SW 1271 (cell line): ENCODE data around the gene CCR4.
"Not testable (repeated sequence)": the region's sequence is repeated elsewhere in the genome, so short reads cannot be mapped to it uniquely, and the experiment has no call there.

ENCODE experiments used
- DNase-seq, 2 experiments: peaks; one replicate each; lab custom pipeline; 2025; lab: John Stamatoyannopoulos, UW

Gene CCR4

DNA sequence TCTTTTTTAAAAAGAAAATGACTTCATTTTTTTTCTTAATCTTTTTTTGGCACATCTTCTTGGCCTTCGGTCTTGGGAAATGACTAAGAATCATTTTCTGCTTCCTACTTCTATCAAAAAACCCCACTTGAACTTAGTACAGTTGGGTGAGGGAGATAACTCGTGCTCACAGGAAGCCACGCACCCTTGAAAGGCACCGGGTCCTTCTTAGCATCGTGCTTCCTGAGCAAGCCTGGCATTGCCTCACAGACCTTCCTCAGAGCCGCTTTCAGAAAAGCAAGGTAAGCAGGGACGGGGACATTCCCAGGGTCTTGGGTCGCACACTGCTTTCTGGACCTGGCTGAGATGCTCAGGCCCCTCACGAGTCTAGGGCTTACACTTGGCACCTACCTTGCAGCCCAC is at the start of gene CCR4:
TSS of gene CCR4 (plus strand) at position 235 of the 402 bp plus-strand sequence. CDS start 1,779 bp downstream, outside the sequence.
- no peak for DNase-seq

DNA sequence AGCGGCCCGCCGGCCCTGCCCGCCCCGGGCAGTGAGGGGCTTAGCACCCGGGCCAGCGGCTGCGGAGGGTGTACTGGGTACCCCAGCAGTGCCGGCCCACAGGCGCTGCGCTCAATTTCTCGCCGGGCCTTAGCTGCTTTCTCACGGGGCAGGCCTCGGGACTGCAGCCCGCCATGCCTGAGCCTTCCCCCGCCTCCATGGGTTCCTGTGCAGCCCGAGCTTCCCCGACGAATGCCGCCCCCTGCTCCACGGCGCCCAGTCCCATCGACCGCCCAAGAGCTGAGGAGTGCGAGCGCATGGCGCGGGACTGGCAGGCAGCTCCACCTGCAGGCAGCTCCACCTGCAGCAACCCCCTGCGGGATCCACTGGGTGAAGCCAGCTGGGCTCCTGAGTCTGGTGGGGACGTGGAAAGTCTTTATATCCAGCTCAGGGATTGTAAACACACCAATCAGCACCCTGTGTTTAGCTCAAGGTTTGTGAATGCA is 48.5 kb upstream of the CCR4 start:
- DNase-seq, result not testable (repeated sequence)

DNA sequence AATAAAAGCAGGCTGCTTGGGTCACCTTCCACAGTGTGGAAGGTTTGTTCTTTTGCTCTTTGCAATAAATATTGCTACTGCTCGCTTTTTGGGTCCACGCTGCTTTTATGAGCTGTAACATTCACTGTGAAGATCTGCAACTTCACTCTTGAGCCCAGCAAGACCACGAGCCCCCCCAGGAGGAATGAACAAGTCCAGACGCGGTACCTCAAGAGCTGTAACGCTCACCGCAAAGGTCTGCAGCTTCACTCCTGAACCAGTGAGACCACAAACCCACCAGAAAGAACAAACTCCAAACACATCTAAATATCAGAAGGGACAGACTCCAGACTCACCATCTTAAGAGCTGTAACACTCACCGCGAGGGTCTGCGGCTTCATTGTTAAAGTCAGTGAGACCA is 47.5 kb upstream of the CCR4 start:
- DNase-seq, result no peak

DNA sequence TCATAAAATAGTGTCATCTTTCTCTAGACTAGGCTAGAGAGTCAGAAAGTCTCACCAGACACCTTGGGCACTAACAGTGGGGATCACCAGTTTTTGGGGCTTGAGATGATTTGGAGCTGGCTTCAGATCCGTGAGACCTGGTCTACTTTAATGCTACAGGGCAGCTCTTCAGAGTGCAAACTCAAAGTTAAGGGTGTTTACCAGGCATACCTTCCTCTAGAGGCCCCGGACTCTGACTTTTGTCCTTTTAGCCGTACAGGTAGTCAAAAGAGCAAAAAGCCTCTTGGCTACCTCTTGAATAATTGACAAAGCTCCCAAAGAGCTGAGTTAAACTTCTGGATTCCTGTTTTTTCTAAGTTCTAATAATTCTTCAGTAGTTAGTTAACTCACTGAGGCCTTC is 41.4 kb upstream of the CCR4 start:
- DNase-seq, result no peak

DNA sequence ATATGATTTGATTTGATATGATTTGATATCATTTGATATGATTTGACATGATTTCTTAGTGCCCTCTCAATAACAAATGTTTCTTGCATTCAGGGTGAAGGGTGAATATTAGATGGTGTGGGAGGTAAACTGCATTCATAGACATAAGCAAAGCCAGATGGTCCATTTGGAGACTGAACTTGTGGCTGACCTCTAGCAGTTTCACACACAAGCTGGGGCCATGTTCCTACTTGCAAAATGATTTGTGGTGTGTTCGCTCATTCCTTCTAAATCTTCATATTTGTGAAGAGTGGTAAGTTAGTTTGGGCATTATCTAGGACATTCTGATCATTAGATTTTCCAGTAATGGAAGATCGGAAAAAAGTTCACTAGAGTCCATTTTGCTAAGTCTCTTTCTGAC is 40.5 kb upstream of the CCR4 start:
- DNase-seq, result no peak

DNA sequence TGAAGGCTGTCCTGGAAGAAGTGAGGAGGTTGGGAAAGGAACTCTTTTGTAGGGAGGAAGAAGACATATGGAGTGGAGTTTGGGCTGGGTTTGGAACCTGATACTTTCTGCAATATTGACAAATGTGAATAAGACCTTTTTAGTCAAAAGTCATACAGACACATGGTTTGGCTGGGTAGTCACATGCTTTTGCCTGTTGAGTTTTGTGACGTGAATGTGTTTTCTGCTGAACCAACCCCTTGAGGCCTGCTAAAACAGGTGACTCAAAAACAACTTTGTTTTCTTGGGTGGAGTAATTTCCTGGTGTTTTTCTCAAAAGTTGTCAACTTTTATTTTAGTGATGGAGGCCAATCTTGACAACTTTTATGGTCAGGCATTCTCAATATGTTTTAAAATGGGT is 39.4 kb upstream of the CCR4 start:
- no peak for DNase-seq

DNA sequence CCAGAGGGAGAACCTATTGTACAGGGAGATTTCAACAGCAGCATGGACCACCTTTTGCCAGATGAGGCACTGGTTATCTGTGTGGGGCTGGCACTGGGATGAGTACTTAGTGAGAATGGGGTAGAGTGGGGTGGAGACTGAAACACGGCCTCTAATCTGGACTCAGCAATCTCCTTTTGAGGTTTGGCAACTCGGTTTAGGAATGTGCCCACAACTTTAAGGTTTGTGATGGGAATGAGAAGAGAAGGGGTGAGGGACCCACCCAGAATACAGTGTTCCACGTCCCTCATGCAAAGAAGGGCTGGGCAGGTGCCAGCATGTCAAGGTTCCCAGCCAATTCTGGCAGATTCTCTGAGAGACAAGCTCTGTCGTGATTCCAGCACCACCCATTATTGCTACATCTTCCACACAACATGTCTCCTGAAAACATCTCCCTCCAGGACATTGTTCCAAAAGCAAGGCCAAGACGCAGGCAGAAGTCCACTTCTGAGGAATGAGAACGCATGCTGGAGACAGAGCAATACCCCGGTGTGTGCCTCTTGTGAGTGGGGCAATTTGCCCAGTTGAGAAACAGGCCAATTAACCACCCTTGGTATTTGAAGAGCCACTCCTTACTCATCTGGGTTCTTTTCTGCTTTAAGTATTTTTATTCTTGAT is 37.5 kb upstream of the CCR4 start:
- DNase-seq, result no peak

DNA sequence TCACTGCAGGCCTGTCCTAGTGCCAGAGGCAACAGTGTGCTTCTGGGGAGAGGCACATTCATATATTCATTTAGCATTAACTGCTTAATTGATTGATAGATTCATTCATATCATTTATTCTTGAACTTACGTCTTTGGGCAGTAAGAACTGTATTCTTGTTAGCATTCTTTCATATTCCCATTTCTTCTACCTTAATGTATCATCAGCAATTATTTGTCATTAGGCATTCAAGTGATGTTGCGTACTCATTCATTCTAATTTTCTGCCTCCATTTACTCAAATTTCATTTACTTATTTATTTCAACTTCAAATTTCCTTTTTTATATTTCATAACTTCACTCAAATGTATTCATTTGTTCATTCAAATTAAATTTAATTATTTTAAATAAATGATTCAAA is 31.5 kb upstream of the CCR4 start:
- DNase-seq, result no peak

DNA sequence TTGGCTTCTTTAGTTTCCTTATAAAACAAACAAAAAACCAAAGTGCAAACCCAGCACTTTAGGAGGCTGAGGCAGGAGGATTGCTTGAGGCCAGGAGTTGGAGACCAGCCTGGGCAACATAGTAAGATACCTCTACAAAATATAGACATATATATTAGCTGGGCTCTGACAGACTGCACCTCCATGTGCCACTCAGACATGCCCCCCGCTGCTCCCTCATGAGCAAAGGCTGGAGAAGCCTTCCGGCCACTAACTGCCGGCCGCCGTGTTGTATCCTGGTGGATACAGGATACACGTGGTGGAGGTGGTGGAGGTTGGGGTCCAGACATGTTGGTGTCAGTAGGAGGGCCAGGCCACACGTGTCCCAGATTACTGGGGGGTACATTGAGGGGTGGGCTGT is 29.4 kb upstream of the CCR4 start:
- no peak for DNase-seq

DNA sequence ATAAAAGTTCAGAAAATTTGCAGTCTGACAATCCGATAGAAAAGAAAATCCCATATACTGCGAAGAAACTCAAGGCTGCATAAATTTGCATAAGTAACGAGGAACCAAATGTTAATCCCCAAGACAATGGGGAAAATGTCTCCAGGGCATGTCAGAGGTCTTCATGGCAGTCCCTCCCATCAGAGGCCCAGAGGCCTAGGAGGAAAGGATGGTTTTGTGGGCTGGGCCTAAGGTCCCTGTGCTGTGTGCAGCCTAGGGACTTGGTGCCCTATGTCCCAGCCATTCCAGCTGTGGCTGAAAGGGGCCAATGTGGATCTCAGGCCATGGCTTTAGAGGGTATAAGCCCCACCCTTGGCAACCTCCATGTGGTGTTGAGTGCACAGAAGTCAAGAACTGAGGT is 21.3 kb upstream of the CCR4 start:
- no peak for DNase-seq

DNA sequence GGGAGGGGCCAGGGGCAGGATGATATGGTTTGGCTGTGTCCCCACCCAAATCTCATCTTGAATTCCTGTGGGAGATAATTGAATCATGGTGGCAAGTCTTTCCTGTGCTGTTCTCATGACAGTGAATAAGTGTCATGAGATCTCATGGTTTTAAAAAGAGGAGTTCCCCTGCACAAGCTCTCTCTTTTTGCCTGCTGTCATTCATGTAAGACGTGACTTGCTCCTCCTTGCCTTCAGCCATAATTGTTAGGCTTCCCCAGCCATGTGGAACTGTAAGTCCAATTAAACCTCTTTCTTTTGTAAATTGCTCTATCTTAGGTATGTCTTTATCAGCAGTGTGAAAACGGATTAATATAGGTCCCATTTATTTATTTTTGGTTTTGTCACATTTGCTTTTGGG is 20.2 kb upstream of the CCR4 start:
- not testable (repeated sequence) for DNase-seq

DNA sequence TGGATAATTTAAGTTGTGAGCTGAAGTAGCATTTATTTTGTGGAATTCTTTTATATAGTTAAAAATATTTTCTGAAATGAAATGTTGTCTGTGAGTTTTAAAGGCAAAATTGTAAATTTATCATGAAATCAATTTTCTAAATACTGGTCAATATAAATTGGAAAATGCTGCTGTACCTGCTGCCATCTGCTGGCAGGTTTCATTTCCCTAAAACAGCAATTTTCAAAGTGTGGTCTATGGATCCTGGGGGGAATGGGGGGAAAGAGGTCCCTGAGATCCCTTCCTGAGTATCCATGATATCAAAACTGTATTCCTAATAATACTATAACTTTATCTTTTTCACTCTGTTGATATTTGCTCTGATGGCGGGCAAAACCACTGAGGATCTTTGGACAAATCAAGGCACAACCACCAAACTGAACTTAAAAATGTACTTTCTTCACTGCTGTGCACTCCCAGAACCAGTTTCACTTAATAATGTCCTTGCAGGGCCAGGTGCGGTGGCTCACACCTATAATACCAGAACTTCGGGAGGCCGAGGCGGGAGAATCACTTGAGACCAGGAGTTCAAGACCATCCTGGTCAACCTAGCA is 17.2 kb upstream of the CCR4 start:
- no peak for DNase-seq

DNA sequence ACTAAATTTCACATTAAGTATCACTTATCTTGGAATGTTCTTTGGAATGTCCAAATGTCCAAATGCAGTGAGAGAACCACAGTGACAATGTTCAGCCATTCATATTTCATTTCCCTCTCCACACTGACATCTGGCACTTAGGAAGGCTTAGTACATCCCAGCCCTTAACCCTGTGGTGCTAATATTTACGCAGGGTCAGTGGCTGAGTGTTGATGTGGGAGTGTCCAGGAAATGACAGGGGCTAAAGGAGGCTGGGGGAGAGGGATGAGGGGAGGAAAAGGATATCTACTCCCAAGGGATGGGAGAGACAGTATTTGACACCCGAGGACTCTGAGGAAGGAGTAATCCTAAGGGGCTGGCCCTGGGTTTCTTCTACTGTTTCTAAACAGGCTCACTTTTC is 14.1 kb upstream of the CCR4 start:
- no peak for DNase-seq

DNA sequence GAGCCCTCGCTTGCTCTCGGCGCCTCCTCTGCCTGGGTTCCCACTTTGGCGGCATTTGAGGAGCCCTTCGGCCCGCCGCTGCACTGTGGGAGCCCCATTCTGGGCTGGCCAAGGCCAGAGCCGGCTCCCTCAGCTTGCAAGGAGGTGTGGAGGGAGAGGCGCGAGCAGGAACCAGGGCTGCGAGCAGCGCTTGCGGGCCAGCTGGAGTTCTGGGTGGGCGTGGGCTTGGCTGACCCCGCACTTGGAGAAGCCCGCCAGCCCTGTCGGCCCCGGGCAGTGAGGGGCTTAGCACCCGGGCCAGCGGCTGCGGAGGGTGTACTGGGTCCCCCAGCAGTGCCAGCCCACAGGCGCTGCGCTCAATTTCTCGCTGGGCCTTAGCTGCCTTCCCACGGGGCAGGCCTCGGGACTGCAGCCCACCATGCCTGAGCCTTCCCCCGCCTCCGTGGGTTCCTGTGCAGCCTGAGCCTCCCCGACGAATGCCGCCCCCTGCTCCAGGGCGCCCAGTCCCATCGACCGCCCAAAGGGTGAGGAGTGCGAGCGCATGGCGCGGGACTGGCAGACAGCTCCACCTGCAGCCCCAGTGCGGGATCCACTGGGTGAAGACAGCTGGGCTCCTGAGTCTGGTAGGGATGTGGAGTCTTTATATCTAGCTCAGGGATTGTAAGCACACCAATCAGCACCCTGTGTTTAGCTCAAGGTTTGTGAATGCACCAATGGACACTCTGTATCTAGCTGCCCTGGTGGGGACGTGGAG is 11.7 kb upstream of the CCR4 start:
- DNase-seq, result not testable (repeated sequence)

DNA sequence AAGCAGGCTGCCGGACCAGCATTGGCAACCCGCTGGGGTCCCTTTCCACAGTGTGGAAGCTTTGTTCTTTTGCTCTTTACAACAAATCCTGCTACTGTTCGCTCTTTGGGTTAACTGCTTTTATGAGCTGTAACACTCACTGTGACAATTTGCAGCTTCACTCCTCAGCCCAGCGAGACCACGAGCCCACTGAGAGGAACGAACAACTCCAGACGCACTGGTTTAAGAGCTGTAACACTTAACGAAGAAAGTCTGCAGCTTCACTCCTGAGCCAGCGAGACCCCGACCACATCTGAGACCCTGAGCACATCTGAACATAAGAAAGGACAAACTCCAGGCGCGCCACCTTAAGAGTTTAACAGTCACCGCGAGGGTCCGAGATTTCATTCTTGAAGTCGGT is 10.7 kb upstream of the CCR4 start:
- no peak for DNase-seq

DNA sequence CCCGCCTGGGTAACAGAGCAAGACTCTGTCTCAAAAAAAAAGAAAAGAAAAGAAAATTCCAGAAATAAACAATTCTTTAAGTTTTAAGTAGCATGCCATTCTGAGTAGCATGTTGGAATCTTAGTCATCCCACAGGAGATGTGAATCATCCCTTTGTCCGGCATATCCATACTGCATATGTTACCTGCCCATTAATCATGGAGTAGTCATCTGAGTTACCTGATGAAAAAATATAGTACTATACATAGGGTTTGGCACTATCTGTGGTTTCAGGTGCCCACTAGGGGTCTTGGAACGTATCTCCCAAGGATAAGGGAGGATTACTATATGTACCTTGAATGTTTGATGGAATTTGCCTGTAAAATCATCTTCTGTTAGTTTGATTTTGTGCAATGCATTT is 6.3 kb upstream of the CCR4 start:
- DNase-seq, result peak in 1 of 2 experiments; percentile 17

DNA sequence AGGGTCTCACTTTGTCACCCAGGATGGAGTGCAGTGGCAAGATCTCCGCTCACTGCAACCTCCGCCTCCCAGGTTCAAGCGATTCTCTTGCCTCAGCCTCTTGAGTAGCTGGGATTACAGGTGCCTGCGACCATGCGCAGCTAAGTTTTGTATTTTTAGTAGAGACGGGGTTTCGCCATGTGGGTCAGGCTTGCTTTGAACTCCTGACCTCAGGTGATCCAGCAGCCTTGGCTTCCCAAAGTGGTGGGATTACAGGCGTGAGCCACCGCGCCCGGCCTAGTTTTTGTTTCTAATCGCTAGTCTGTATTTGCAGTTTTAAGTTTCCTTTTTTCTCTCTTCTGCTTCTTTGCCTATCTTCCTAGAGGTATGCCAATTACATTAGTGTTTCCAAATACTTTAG is 5.8 kb upstream of the CCR4 start:
- not testable (repeated sequence) for DNase-seq

DNA sequence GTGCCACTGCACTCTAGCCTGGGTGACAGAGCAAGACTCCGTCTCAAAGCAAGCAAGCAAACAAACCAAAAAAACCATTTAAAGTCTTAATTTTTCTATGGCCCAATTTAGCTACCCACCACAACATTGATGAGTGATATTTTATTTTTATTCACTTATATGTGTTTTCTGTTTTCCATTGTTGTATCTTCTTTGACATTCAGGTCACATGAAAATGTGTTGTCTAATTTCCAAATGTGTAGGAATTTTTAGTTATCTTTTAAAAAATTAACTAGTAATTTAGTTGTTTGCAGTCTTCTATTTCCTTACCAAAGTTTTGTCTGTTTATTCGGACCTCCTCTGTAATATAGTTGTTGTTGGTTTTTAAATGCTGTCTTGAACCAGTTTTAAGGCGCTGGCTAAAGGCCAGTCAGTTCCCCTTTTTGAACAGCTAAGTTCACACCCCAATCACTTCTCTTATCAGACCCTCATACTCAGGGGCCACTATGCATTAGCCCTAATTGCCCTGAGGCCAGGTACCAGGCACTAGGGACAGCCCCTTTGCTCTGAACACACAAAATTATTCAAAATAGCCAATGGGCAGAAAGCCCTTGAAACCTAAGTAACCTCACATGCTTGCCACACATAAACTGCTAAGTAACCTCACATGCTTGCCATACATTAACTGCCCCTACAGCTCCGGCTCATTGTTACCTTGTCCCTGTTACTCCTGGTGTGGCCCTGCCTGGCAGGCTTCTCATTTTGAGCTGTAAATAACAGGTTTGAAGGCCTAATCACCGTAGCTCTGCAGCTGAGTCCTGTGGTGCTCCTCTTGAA is 4.3 kb upstream of the CCR4 start:
- no peak for DNase-seq

DNA sequence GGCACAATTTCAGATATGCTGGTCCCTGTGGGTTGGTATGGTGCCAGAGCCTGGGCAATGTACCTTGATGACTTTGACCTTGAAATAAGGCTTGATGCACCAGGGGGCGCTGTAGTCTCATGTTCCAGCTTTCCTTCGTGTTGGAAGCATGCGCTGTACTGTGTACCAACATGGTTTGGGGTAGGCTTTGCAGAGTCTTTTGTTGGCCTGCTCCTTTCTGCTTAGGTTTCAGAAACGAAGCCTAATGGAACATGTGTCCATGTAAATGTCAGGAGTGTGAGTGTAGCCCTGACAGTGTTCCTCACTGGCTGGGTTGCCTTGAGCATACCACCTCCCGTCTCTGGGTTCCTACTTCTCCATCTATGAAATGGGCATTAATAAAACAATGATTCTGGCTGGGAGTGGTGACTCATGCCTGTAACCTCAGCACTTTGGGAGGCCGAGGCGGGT is 3.6 kb upstream of the CCR4 start:
- DNase-seq, result peak; percentile 42 to 74

DNA sequence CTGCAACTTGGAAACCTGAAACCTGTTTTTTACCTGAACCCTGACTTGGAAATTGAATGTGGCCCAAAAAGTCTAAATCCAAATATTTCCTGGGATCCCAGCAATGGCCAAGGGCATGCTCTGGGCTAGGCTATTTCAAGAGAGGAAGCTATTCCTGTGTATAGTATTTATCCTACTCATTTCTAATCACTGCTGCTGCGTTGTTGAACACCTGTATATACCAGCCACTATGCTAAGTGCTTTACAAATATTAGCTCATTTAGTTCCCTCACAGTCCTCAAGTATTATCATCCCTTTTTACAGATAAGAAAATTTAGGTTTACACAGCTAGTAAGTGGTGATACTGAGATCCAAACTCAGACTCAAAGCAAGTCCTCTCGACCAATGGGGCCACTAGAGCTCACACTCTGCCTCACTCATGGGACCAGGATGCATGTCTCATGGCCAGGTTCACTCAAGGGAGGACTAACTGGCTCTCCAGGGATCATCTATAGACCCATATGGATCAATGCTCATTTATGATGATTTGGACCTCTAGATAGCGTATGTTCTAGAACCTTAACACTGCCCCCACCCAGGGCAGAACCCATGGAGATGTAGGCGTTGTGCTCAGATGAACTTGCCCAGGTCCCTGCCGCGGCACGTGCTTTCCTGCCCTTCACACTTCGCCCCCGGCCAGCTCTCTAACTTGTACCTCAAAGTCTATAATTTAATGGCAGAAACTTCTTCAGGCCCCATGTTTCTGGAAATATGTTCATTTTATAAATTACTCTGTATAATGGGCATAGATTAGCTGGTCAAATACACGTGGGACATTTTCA is 2.6 kb upstream of the CCR4 start:
- DNase-seq, result no peak

DNA sequence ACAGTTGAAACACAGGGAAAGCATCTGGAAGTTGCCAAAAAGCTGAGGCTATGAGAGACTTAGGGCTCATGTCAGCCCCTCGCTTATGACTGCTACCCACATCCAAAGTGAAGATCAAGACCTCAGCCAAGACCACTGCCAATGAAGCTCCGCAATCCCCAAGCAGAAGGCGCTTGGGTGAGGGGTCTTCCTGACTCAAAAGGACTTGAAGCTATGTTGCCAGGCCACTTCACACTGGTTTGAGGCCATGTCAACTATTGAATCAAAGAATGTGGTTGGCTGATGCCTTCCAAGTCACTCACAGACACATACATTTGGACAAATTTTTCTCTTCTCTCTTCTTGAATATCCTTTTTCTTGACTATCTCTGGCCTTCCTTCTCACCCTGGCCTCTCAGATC is 928 bp upstream of the CCR4 start:
- no peak for DNase-seq
